HepG2 (cell line): ENCODE results near the gene ORM1. TPM values are rescaled to one million over a fixed set of nuclear protein-coding genes. Genes with fewer than 3 reads are reported as not detected.

Experiments used
- ATAC-seq: fragments of 200-7000 bp; cut with Tn5 transposase; 3 replicates; pipeline ENCODE4 v1.9.1; 2020; ENCODE audit warnings: mild to moderate bottlenecking, moderate library complexity
- BruUV-seq: library from RNA; stranded (reverse); fragments of 400-500 nt; replicated peaks from 2 replicates; lab custom pipeline; 2021; lab: Mats Ljungman, UMichigan
- CTCF ChIA-PET: fragments of 300-600 bp; formaldehyde crosslinking; extraction: SDS; loops from one replicate; lab custom pipeline; 2021; ENCODE audit warnings: low total read pairs, inconsistent platforms, low intra/inter-chr PET ratio; lab: Yijun Ruan, JAX
- POLR2A ChIA-PET: fragments of 350-600 bp; sonication (Branson Sonifier 250); formaldehyde crosslinking; loops from one replicate; lab custom pipeline; 2020; ENCODE audit warnings: antibody characterized with exemption, inconsistent platforms; lab: Yijun Ruan, JAX
- DNase-seq: peaks from one replicate; pipeline ENCODE4 v3.0.0-alpha.2; 2015; ENCODE audit warnings: low spot score
- FAIRE-seq: peaks from 3 replicates; lab custom pipeline; 2011; peaks lifted over from hg19 to GRCh38; lab: Jason Lieb, UNC
- H2AFZ ChIP-seq: one replicate; pipeline ENCODE4 v1.6.1; 2011; ENCODE audit warnings: low read length, inconsistent platforms
- H3K27ac ChIP-seq: fragments of 300-600 bp; 3 replicates; pipeline ENCODE4 v1.8.0; 2011; ENCODE audit warnings: mixed run types, mild to moderate bottlenecking, mixed read lengths, low read length, inconsistent platforms; ENCODE audit not compliant: insufficient read depth; ENCODE audit errors: extremely low read length
- H3K27me3 ChIP-seq, 2 experiments: fragments of 200-600 bp in 1 of 2; 2 replicates in 1 of 2; 3 replicates in 1 of 2; pipeline versions ENCODE4 v1.6.0 to v1.8.0; 2011; ENCODE audit warnings: low read length in 2 of 2, mild to moderate bottlenecking in 2 of 2, moderate library complexity in 2 of 2, inconsistent platforms in 1 of 2; ENCODE audit not compliant: insufficient read depth in 2 of 2, control insufficient read depth in 1 of 2
- H3K36me3 ChIP-seq, 2 experiments: fragments of 200-600 bp in 1 of 2; replicated peaks in 1 of 2; 2 replicates in 1 of 2; 3 replicates in 1 of 2; pipeline versions ENCODE4 v1.5.1 to v1.8.0; 2011; ENCODE audit warnings: low read length in 2 of 2, inconsistent platforms in 1 of 2; ENCODE audit not compliant: insufficient read depth in 2 of 2, control insufficient read depth in 1 of 2
- H3K4me1 ChIP-seq: 2 replicates; pipeline ENCODE4 v1.5.1; 2012; ENCODE audit warnings: low read length, inconsistent platforms; ENCODE audit not compliant: insufficient read depth
- H3K4me2 ChIP-seq: 2 replicates; pipeline ENCODE4 v1.6.0; 2011; ENCODE audit warnings: low read depth, low read length, inconsistent platforms
- H3K4me3 ChIP-seq, 3 experiments: fragments of 200-600 bp in 1 of 3; sonication (generic), shearing (Covaris generic) in 1 of 3; replicated peaks in 1 of 3; 2 replicates each; pipeline ENCODE4 v1.5.1; 2011 to 2016; ENCODE audit warnings: low read length in 3 of 3, inconsistent platforms in 2 of 3, low read depth in 2 of 3, mild to moderate bottlenecking in 2 of 3, control low read depth in 1 of 3, mixed read lengths in 1 of 3; ENCODE audit not compliant: insufficient read depth in 1 of 3
- H3K79me2 ChIP-seq: one replicate; pipeline ENCODE4 v1.6.1; 2011; ENCODE audit warnings: low read length, inconsistent platforms; ENCODE audit not compliant: insufficient read depth
- H3K9ac ChIP-seq: 2 replicates; pipeline ENCODE4 v1.6.0; 2011; ENCODE audit warnings: mild to moderate bottlenecking, low read depth, low read length, inconsistent platforms; ENCODE audit not compliant: insufficient read depth
- H3K9me3 ChIP-seq: 2 replicates; pipeline ENCODE4 v1.5.1; 2012; ENCODE audit warnings: mild to moderate bottlenecking, low read length
- H4K20me1 ChIP-seq: 2 replicates; pipeline ENCODE4 v1.6.0; 2011; ENCODE audit warnings: inconsistent platforms, mild to moderate bottlenecking, low read length, moderate library complexity; ENCODE audit not compliant: insufficient read depth
- AGO1 ChIP-seq: fragments of 200-400 bp; formaldehyde crosslinking; IDR thresholded peaks from 2 replicates; pipeline ENCODE4 v1.6.1; 2017; ENCODE audit warnings: mild to moderate bottlenecking, low read depth, low read length, moderate library complexity; ENCODE audit not compliant: poor library complexity, severe bottlenecking
- EZH2 ChIP-seq: conservative IDR thresholded peaks from 2 replicates; pipeline ENCODE4 v1.6.1; 2012; ENCODE audit warnings: mild to moderate bottlenecking, low read depth, low read length, moderate library complexity
- FOXK2 ChIP-seq: fragments of 450-650 bp; IDR thresholded peaks from 2 replicates; pipeline ENCODE4 v1.6.1; 2016
- FOXP1 ChIP-seq, 2 experiments: fragments of 450-650 bp in 1 of 2; IDR thresholded peaks; 2 replicates each; pipeline ENCODE4 v1.6.1; 2017 to 2018; ENCODE audit warnings: antibody characterized with exemption in 1 of 2
- GTF2F1 ChIP-seq: fragments of 150-350 bp; IDR thresholded peaks from 2 replicates; pipeline ENCODE4 v1.6.1; 2014; ENCODE audit warnings: low read length
- NAIF1 ChIP-seq: sonication (generic); formaldehyde crosslinking; IDR thresholded peaks from 2 replicates; pipeline ENCODE4 v1.5.0; 2020; ENCODE audit warnings: mild to moderate bottlenecking, missing genetic modification reagents, borderline replicate concordance
- SP1 ChIP-seq, 2 experiments: fragments of 450-650 bp in 1 of 2; sonication (generic) in 1 of 2; formaldehyde crosslinking in 1 of 2; IDR thresholded peaks; 2 replicates each; pipeline versions ENCODE4 v1.4.0 to v1.6.1; 2016 to 2020; ENCODE audit warnings: missing genetic modification reagents in 1 of 2
- ZBTB38 ChIP-seq: sonication (generic); formaldehyde crosslinking; IDR thresholded peaks from 2 replicates; pipeline ENCODE4 v1.5.1; 2020; ENCODE audit warnings: mild to moderate bottlenecking, missing genetic modification reagents
- ZNF30 ChIP-seq: sonication (generic); formaldehyde crosslinking; IDR thresholded peaks from 2 replicates; pipeline ENCODE4 v1.5.0; 2020; ENCODE audit warnings: mild to moderate bottlenecking, missing genetic modification reagents
- ZNF713 ChIP-seq: sonication (generic); formaldehyde crosslinking; IDR thresholded peaks from 2 replicates; pipeline ENCODE4 v1.4.0; 2020; ENCODE audit warnings: mild to moderate bottlenecking, missing genetic modification reagents
- ZNF746 ChIP-seq: sonication (generic); formaldehyde crosslinking; IDR thresholded peaks from 2 replicates; pipeline ENCODE4 v1.8.0; 2022; ENCODE audit warnings: mild to moderate bottlenecking, missing genetic modification reagents
- ZNF772 ChIP-seq: sonication (generic); formaldehyde crosslinking; IDR thresholded peaks from 2 replicates; pipeline ENCODE4 v1.5.0; 2020; ENCODE audit warnings: mild to moderate bottlenecking, missing genetic modification reagents
- ZSCAN21 ChIP-seq: sonication (generic); formaldehyde crosslinking; IDR thresholded peaks from 2 replicates; pipeline ENCODE4 v1.8.0; 2022; ENCODE audit warnings: mild to moderate bottlenecking, missing genetic modification reagents, moderate library complexity, borderline replicate concordance
- WGBS: methylation state at CpG from one replicate; pipeline ENCODE4 v1.1.6; 2017; ENCODE audit warnings: low lambda C conversion rate; 5-methylcytosine and 5-hydroxymethylcytosine counted together
- in situ Hi-C: cut with HindIII; loops from 2 replicates; pipeline ENCODE4 v1.10.0; 2017; ENCODE audit warnings: low pct_unique_long_range_greater_than_20kb; ENCODE audit not compliant: extremely low pct_ligation_motif_present
- intact Hi-C: fragments of 100-400 bp; cut with micrococcal nuclease; formaldehyde crosslinking; loops from one replicate; pipeline ENCODE4 v1.10.0; 2022; ENCODE audit not compliant: unreplicated experiment
- polyA plus RNA-seq, 8 experiments: library from polyadenylated mRNA; depleted of rRNA in 3 of 8; stranded (reverse) in 7 of 8; unstranded in 1 of 8; fragments of >200 nt; fragmentation: Illumina TruSeq in 4 of 8; extraction: Trizol in 4 of 8; gene quantifications; 2 replicates each; pipeline versions ENCODE4 v1.2.1 to v1.2.3, GENCODE V29; 2011 to 2016; ENCODE audit warnings: low read depth in 4 of 8, missing spikeins in 1 of 8, mixed read lengths in 1 of 8; ENCODE audit not compliant: insufficient read depth in 1 of 8
- total RNA-seq, 5 experiments: library from RNA; depleted of rRNA; stranded (reverse); fragments of >200 nt; fragmentation: Illumina TruSeq; extraction: Trizol; gene quantifications; 2 replicates each; pipeline ENCODE4 v1.2.3, GENCODE V29; 2016; ENCODE audit warnings: low read depth in 1 of 5
- TF ChIP-seq, protein P1 (sequence below): sonication (generic); formaldehyde crosslinking; IDR thresholded peaks from 2 replicates; pipeline ENCODE4 v1.4.0; 2020; ENCODE audit warnings: mild to moderate bottlenecking, missing genetic modification reagents
- TF ChIP-seq, protein P2 (sequence below): sonication (generic); formaldehyde crosslinking; IDR thresholded peaks from 2 replicates; pipeline ENCODE4 v1.5.0; 2020; ENCODE audit warnings: mild to moderate bottlenecking, missing genetic modification reagents, moderate library complexity
- TF ChIP-seq, protein P3 (sequence below): sonication (generic); formaldehyde crosslinking; IDR thresholded peaks from 2 replicates; pipeline ENCODE4 v1.9.0; 2021; ENCODE audit warnings: mild to moderate bottlenecking, missing genetic modification reagents

Gene ORM1
- total and polyA plus RNA-seq, 2 of the 13 experiments (the other 11 are each of a cell fraction or from before 2014, with no cell fraction given): 699 to 1,180 TPM

DNA sequence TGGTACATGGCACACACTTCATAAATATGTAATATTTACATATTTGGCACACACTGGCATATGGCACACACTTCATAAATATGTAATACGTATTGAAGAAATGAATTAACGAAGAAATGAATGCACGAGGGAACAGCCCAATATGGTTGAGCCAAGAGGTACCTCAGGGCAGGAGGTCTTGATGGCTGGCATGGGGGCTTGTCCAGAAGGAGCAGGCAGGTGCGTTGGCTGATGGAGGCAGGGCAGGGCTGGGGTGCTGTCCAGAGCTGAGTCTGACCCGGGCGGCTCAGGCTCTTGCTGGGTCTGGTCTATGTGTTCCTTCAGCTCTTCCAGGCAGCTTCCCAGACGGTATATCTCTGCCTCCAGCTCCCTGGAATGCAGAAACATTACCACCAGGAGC is 38.6 kb downstream of the ORM1 start:
- H3K4me2 ChIP-seq: no peak overlapping the region
- no peak overlapping the region for H3K27ac ChIP-seq
- peaks cover 0 to 37% of the 10 kb centered on the region in 2 experiments; a peak in 3 of 5 replicates for H3K36me3 ChIP-seq
- POLR2A ChIA-PET: no interaction called here
- no peak overlapping the region for H2AFZ ChIP-seq
- CTCF ChIA-PET: no interaction called here
- DNase-seq (no peak), FAIRE-seq (no peak), ATAC-seq (no peak)
- H3K9ac ChIP-seq: no peak overlapping the region
- 93% methylated on average over 4 of the region's 7 CpGs for WGBS
- no peaks in the 10 kb centered on the region for H3K27me3 ChIP-seq
- H3K4me1 ChIP-seq: peaks cover 14% of the 10 kb centered on the region
- no peaks in the 10 kb centered on the region for H3K9me3 ChIP-seq
- in situ Hi-C loops: no loop called here
- no peak overlapping the region for H3K4me3 ChIP-seq
- no peaks in the 10 kb centered on the region for H4K20me1 ChIP-seq
- H3K79me2 ChIP-seq: no peaks in the 10 kb centered on the region
- TF ChIP-seq FOXK2 (no peak), ZSCAN21 (CRISPR knock-in tag) (no peak), ZNF30 (CRISPR knock-in tag) (no peak), ZNF772 (CRISPR knock-in tag) (no peak), ZNF713 (CRISPR knock-in tag) (no peak), ZBTB38 (CRISPR knock-in tag) (no peak), FOXP1 (IDR thresholded peaks at IDR 0.05) (no peak), FOXP1 (CRISPR knock-in tag; IDR thresholded peaks at IDR 0.05) (no peak), ZNF746 (CRISPR knock-in tag) (no peak), AGO1 (no peak), EZH2 (no peak), SP1 (IDR thresholded peaks at IDR 0.05) (no peak), SP1 (CRISPR knock-in tag; IDR thresholded peaks at IDR 0.05) (no peak), GTF2F1 (no peak), NAIF1 (CRISPR knock-in tag) (no peak)
- TF ChIP-seq, protein P1, sequence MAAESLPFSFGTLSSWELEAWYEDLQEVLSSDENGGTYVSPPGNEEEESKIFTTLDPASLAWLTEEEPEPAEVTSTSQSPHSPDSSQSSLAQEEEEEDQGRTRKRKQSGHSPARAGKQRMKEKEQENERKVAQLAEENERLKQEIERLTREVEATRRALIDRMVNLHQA (CRISPR knock-in tag): no peak
- TF ChIP-seq, protein P2, sequence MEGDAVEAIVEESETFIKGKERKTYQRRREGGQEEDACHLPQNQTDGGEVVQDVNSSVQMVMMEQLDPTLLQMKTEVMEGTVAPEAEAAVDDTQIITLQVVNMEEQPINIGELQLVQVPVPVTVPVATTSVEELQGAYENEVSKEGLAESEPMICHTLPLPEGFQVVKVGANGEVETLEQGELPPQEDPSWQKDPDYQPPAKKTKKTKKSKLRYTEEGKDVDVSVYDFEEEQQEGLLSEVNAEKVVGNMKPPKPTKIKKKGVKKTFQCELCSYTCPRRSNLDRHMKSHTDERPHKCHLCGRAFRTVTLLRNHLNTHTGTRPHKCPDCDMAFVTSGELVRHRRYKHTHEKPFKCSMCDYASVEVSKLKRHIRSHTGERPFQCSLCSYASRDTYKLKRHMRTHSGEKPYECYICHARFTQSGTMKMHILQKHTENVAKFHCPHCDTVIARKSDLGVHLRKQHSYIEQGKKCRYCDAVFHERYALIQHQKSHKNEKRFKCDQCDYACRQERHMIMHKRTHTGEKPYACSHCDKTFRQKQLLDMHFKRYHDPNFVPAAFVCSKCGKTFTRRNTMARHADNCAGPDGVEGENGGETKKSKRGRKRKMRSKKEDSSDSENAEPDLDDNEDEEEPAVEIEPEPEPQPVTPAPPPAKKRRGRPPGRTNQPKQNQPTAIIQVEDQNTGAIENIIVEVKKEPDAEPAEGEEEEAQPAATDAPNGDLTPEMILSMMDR (CRISPR knock-in tag): no peak
- TF ChIP-seq, protein P3, sequence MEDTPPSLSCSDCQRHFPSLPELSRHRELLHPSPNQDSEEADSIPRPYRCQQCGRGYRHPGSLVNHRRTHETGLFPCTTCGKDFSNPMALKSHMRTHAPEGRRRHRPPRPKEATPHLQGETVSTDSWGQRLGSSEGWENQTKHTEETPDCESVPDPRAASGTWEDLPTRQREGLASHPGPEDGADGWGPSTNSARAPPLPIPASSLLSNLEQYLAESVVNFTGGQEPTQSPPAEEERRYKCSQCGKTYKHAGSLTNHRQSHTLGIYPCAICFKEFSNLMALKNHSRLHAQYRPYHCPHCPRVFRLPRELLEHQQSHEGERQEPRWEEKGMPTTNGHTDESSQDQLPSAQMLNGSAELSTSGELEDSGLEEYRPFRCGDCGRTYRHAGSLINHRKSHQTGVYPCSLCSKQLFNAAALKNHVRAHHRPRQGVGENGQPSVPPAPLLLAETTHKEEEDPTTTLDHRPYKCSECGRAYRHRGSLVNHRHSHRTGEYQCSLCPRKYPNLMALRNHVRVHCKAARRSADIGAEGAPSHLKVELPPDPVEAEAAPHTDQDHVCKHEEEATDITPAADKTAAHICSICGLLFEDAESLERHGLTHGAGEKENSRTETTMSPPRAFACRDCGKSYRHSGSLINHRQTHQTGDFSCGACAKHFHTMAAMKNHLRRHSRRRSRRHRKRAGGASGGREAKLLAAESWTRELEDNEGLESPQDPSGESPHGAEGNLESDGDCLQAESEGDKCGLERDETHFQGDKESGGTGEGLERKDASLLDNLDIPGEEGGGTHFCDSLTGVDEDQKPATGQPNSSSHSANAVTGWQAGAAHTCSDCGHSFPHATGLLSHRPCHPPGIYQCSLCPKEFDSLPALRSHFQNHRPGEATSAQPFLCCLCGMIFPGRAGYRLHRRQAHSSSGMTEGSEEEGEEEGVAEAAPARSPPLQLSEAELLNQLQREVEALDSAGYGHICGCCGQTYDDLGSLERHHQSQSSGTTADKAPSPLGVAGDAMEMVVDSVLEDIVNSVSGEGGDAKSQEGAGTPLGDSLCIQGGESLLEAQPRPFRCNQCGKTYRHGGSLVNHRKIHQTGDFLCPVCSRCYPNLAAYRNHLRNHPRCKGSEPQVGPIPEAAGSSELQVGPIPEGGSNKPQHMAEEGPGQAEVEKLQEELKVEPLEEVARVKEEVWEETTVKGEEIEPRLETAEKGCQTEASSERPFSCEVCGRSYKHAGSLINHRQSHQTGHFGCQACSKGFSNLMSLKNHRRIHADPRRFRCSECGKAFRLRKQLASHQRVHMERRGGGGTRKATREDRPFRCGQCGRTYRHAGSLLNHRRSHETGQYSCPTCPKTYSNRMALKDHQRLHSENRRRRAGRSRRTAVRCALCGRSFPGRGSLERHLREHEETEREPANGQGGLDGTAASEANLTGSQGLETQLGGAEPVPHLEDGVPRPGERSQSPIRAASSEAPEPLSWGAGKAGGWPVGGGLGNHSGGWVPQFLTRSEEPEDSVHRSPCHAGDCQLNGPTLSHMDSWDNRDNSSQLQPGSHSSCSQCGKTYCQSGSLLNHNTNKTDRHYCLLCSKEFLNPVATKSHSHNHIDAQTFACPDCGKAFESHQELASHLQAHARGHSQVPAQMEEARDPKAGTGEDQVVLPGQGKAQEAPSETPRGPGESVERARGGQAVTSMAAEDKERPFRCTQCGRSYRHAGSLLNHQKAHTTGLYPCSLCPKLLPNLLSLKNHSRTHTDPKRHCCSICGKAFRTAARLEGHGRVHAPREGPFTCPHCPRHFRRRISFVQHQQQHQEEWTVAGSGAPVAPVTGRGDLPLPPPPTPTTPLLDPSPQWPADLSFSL (CRISPR knock-in tag): no peak
- no TSS peak for BruUV-seq
- intact Hi-C loops: no loop called here
